ENCODE data around the gene MKNK1. TPM values are rescaled to one million over a fixed set of nuclear protein-coding genes. Genes with fewer than 3 reads are reported as not detected.

Gene MKNK1
- total RNA-seq, 1 experiment from 2014 or later, result 40.1 TPM

- TF ChIP-seq REST (IDR thresholded peaks at IDR 0.05; ENCODE audit: insufficient read depth in 1 of 2, low read depth in 2 of 2, low read length in 1 of 2) (no peak), POLR2AphosphoS5 (IDR thresholded peaks at IDR 0.05; ENCODE audit: low read depth, low read length) (no peak), SIN3A (IDR thresholded peaks at IDR 0.05; ENCODE audit: borderline replicate concordance, insufficient read depth, low read depth, low read length) (no peak), TCF7L2 (IDR thresholded peaks at IDR 0.05; ENCODE audit: low read depth, low read length) (no peak), CTCF (IDR thresholded peaks at IDR 0.05) (no peak)
- H3K27ac ChIP-seq (ENCODE audit: low read length), result peak overlapping the region; percentile 36; the same call in 1 of the 2 replicates
- ATAC-seq (no peak), DNase-seq (ENCODE audit: low read depth, low spot score) (no peak)
- intact Hi-C loops (cut with micrococcal nuclease; ENCODE audit: unreplicated experiment) (no loop called here), in situ Hi-C loops (cut with HindIII; ENCODE audit: low pct_unique_long_range_greater_than_20kb, low sequenced_read_pairs) (no loop called here)
- peaks cover 25% of the 10 kb centered on the region for H3K4me1 ChIP-seq (ENCODE audit: control insufficient read depth, insufficient read depth, low read length)
- BruUV-seq (replicated peaks), result no TSS peak
- no peaks in the 10 kb centered on the region for H3K36me3 ChIP-seq (ENCODE audit: control insufficient read depth, insufficient read depth, low read length)
- ChIA-PET POLR2A (no interaction called here), CTCF (no interaction called here)
- no peaks in the 10 kb centered on the region for H3K27me3 ChIP-seq (ENCODE audit: control insufficient read depth, insufficient read depth, low read length)
- no peak overlapping the region for H3K4me3 ChIP-seq (ENCODE audit: low read depth in 2 of 2, low read length in 2 of 2)
- no peaks in the 10 kb centered on the region for H3K9me3 ChIP-seq (ENCODE audit: control insufficient read depth, insufficient read depth, low read depth, low read length)
These were observed 35.5 kb upstream of the MKNK1 start for GRCh38 chr1:46639547-46639946.

- ChIA-PET POLR2A (no interaction called here), CTCF (no interaction called here)
- ATAC-seq (no peak), DNase-seq (ENCODE audit: low read depth, low spot score) (no peak)
- Histone ChIP-seq H3K36me3 (ENCODE audit: control insufficient read depth, insufficient read depth, low read length) (no peaks in the 10 kb centered on the region), H3K27me3 (ENCODE audit: control insufficient read depth, insufficient read depth, low read length) (no peaks in the 10 kb centered on the region), H3K27ac (ENCODE audit: low read length) (no peak overlapping the region; the same call in 1 of the 2 replicates), H3K4me1 (ENCODE audit: control insufficient read depth, insufficient read depth, low read length) (peaks cover 22% of the 10 kb centered on the region), H3K9me3 (ENCODE audit: control insufficient read depth, insufficient read depth, low read depth, low read length) (no peaks in the 10 kb centered on the region), H3K4me3 (ENCODE audit: low read depth in 2 of 2, low read length in 2 of 2) (no peak overlapping the region)
- in situ Hi-C loops (cut with HindIII; ENCODE audit: low pct_unique_long_range_greater_than_20kb, low sequenced_read_pairs) (no loop called here), intact Hi-C loops (cut with micrococcal nuclease; ENCODE audit: unreplicated experiment) (no loop called here)
- no TSS peak for BruUV-seq (replicated peaks)
- TF ChIP-seq CTCF (IDR thresholded peaks at IDR 0.05), result no peak
- no peak for TF ChIP-seq TCF7L2 (IDR thresholded peaks at IDR 0.05; ENCODE audit: low read depth, low read length)
- TF ChIP-seq SIN3A (IDR thresholded peaks at IDR 0.05; ENCODE audit: borderline replicate concordance, insufficient read depth, low read depth, low read length), result no peak
- no peak for TF ChIP-seq POLR2AphosphoS5 (IDR thresholded peaks at IDR 0.05; ENCODE audit: low read depth, low read length)
- no peak for TF ChIP-seq REST (IDR thresholded peaks at IDR 0.05; ENCODE audit: insufficient read depth in 1 of 2, low read depth in 2 of 2, low read length in 1 of 2)
These were observed 34.9 kb upstream of the MKNK1 start for GRCh38 chr1:46638921-46639320.
